ENCODE results near the gene KAZN.

DNA sequence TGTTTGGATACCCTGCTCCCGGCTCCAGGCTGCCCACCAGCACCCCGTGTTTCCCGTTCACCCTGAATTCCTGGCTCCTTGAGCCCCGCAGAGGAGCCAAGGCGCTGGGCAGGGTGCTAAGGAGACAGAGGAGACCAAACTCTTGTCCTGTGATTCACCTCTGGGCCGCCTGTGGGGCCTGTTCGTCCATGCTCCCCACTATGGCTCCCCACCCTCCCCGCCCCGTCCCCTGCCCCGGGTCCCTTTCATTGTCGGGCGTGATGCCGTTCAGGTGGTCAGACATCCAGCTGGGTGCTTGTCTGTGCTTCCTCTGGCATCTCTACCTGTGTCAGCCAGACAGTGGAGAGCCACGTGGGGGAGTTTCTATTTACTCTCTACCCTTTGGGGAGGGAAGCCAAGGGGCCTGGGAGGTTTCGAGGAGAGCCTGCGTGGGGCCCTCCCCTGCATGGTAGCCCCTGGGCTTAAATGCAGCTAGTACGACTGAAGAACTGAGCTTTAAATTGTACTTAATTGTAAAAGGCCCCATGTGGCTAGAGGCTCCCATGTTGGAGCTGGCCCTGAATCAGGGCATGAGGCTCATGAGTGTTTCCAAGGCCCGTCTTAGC, 333.7 kb downstream of the KAZN start:
- TF ChIP-seq ZNF274 (IDR thresholded peaks at IDR 0.05; ENCODE audit: borderline replicate concordance, extremely low read depth, low read length), result no peak
- TF ChIP-seq CTCF (IDR thresholded peaks at IDR 0.05; ENCODE audit: control extremely low read depth in 1 of 3, insufficient read depth in 1 of 3, low read depth in 1 of 3, low read length in 3 of 3), result no peak
- TF ChIP-seq EP300 (IDR thresholded peaks at IDR 0.05; ENCODE audit: borderline replicate concordance in 1 of 2, low read depth in 2 of 2, low read length in 2 of 2), result no peak
- no peak for TF ChIP-seq POLR2A (IDR thresholded peaks at IDR 0.05; ENCODE audit: control extremely low read depth in 1 of 2, low read depth in 2 of 2, low read length in 2 of 2)
- TF ChIP-seq, protein P1, sequence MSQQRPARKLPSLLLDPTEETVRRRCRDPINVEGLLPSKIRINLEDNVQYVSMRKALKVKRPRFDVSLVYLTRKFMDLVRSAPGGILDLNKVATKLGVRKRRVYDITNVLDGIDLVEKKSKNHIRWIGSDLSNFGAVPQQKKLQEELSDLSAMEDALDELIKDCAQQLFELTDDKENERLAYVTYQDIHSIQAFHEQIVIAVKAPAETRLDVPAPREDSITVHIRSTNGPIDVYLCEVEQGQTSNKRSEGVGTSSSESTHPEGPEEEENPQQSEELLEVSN (IDR thresholded peaks at IDR 0.05), result no peak
- TF ChIP-seq SAP30 (IDR thresholded peaks at IDR 0.05; ENCODE audit: insufficient read depth, insufficient replicate concordance, low read length), result no peak
- no peak for TF ChIP-seq TBP (IDR thresholded peaks at IDR 0.05; ENCODE audit: low read depth, low read length)
- TF ChIP-seq EZH2 (IDR thresholded peaks at IDR 0.05; ENCODE audit: low read depth, low read length, severe bottlenecking), result no peak
